Keratinocyte (primary cell): ENCODE measurements around the gene ZNF511. TPM values are rescaled to one million over a fixed set of nuclear protein-coding genes. Genes with fewer than 3 reads are reported as not detected.

Experiments
- DNase-seq: peaks from one replicate; pipeline ENCODE4 v3.0.0-alpha.2; 2011; ENCODE audit warnings: low read depth, missing footprints, low spot score
- FAIRE-seq: peaks from 2 replicates; lab custom pipeline; 2011; peaks lifted over from hg19 to GRCh38; lab: Jason Lieb, UNC
- H2AFZ ChIP-seq: 2 replicates; pipeline ENCODE4 v1.6.0; 2012; ENCODE audit warnings: low read length, control low read depth, inconsistent platforms; ENCODE audit not compliant: control insufficient read depth
- H3K27ac ChIP-seq: 2 replicates; pipeline ENCODE4 v1.5.1; 2011; ENCODE audit warnings: low read length; ENCODE audit not compliant: control insufficient read depth, insufficient read depth
- H3K27me3 ChIP-seq: 3 replicates; pipeline ENCODE4 v1.6.0; 2011; ENCODE audit warnings: low read length; ENCODE audit not compliant: control insufficient read depth, insufficient read depth; ENCODE audit errors: extremely low read depth
- H3K36me3 ChIP-seq, 2 experiments: 2 replicates in 1 of 2; 3 replicates in 1 of 2; pipeline ENCODE4 v1.5.1; 2011; ENCODE audit warnings: low read length in 2 of 2, mild to moderate bottlenecking in 1 of 2; ENCODE audit not compliant: control insufficient read depth in 2 of 2, insufficient read depth in 2 of 2; ENCODE audit errors: extremely low read depth in 1 of 2
- H3K4me1 ChIP-seq: 3 replicates; pipeline ENCODE4 v1.5.1; 2011; ENCODE audit warnings: low read length; ENCODE audit not compliant: control insufficient read depth, insufficient read depth; ENCODE audit errors: extremely low read depth
- H3K4me2 ChIP-seq: 3 replicates; pipeline ENCODE4 v1.6.0; 2011; ENCODE audit warnings: low read depth, low read length; ENCODE audit not compliant: control insufficient read depth, insufficient read depth; ENCODE audit errors: extremely low read depth
- H3K4me3 ChIP-seq, 3 experiments: fragments of 200-600 bp in 1 of 3; sonication (generic) in 1 of 3; 2 replicates in 2 of 3; 3 replicates in 1 of 3; pipeline ENCODE4 v1.5.1; 2011 to 2016; ENCODE audit warnings: low read length in 3 of 3, mild to moderate bottlenecking in 3 of 3, control low read depth in 2 of 3, inconsistent platforms in 1 of 3, low read depth in 1 of 3, mixed read lengths in 1 of 3, mixed run types in 1 of 3, moderate library complexity in 1 of 3; ENCODE audit not compliant: control insufficient read depth in 2 of 3, insufficient read depth in 2 of 3; ENCODE audit errors: extremely low read depth in 1 of 3
- H3K79me2 ChIP-seq: 2 replicates; pipeline ENCODE4 v1.6.0; 2012; ENCODE audit warnings: low read length; ENCODE audit not compliant: control insufficient read depth, insufficient read depth
- H3K9ac ChIP-seq: 3 replicates; pipeline ENCODE4 v1.6.0; 2011; ENCODE audit warnings: low read length; ENCODE audit not compliant: control insufficient read depth, insufficient read depth; ENCODE audit errors: extremely low read depth
- H3K9me1 ChIP-seq: 3 replicates; pipeline ENCODE4 v1.6.0; 2011; ENCODE audit warnings: low read length; ENCODE audit not compliant: control insufficient read depth, insufficient read depth; ENCODE audit errors: extremely low read depth
- H3K9me3 ChIP-seq: 2 replicates; pipeline ENCODE4 v1.5.1; 2012; ENCODE audit warnings: low read depth, low read length; ENCODE audit not compliant: control insufficient read depth
- H4K20me1 ChIP-seq: 3 replicates; pipeline ENCODE4 v1.6.0; 2011; ENCODE audit warnings: low read length; ENCODE audit not compliant: control insufficient read depth, insufficient read depth; ENCODE audit errors: extremely low read depth
- CTCF ChIP-seq, 3 experiments: IDR thresholded peaks in 1 of 3; conservative IDR thresholded peaks in 1 of 3; optimal IDR thresholded peaks in 1 of 3; 2 replicates in 2 of 3; 3 replicates in 1 of 3; pipeline versions ENCODE3 to v1.5.1; 2011; ENCODE audit warnings: low read length in 3 of 3, mild to moderate bottlenecking in 3 of 3, moderate library complexity in 2 of 3, control low read depth in 1 of 3, inconsistent platforms in 1 of 3; ENCODE audit not compliant: insufficient read depth in 2 of 3; ENCODE audit errors: extremely low read depth in 1 of 3
- EZH2 ChIP-seq: IDR thresholded peaks from one replicate; pipeline ENCODE4 v1.6.1; 2012; ENCODE audit warnings: inconsistent platforms, mild to moderate bottlenecking, low read length, moderate library complexity
- dilution Hi-C: fragments of 300-500 bp; cut with MboI; formaldehyde crosslinking; loops from one replicate; pipeline ENCODE4 v1.7.0; 2020; ENCODE audit warnings: low sequenced_read_pairs; ENCODE audit not compliant: extremely low pct_ligation_motif_present
- polyA plus RNA-seq, 5 experiments: library from polyadenylated mRNA; depleted of rRNA in 3 of 5; stranded (reverse) in 3 of 5; stranded (forward) in 1 of 5; unstranded in 1 of 5; fragments of >200 nt; gene quantifications; 1 replicate in 1 of 5; 2 replicates in 3 of 5; 3 replicates in 1 of 5; pipeline versions ENCODE4 v1.2.1 to v1.2.3, GENCODE V29; 2011 to 2012; ENCODE audit warnings: missing spikeins in 2 of 5, low read depth in 1 of 5, low replicate concordance in 1 of 5

ZNF511 gene
- polyA plus RNA-seq, 1 donor (not counting 4 experiments of a cell fraction or from before 2014, with no cell fraction given) = 20.2 TPM

- H3K4me3 ChIP-seq = peak overlapping the region in 2 of 3 experiments; percentile 49 to 62
- peaks cover 68% of the 10 kb centered on the region for H3K27me3 ChIP-seq
- H3K9ac ChIP-seq = peak overlapping the region; percentile 22
- H3K79me2 ChIP-seq = no peaks in the 10 kb centered on the region
- peak overlapping the region; percentile 46 for H2AFZ ChIP-seq
- dilution Hi-C loops = no loop called here
- DNase-seq = peak; percentile 36
- TF ChIP-seq EZH2 (no peak), CTCF (optimal IDR thresholded peaks at IDR 0.05 in 1 of 3, IDR thresholded peaks at IDR 0.05 in 1 of 3, conservative IDR thresholded peaks at IDR 0.05 in 1 of 3; ENCODE audit: extremely low read depth in 1 of 3, insufficient read depth in 2 of 3, low read length in 3 of 3) (peak; percentile 81 to 95 (median 85))
- peak; percentile 36 for FAIRE-seq
- no peaks in the 10 kb centered on the region for H3K36me3 ChIP-seq
- peaks cover 8% of the 10 kb centered on the region for H3K4me1 ChIP-seq
- peak overlapping the region; percentile 83 for H3K4me2 ChIP-seq
- no peaks in the 10 kb centered on the region for H4K20me1 ChIP-seq
- no peaks in the 10 kb centered on the region for H3K9me1 ChIP-seq
- H3K9me3 ChIP-seq = no peaks in the 10 kb centered on the region
- no peak overlapping the region for H3K27ac ChIP-seq
Measured at GRCh38 chr10:133329491-133330202, 20.9 kb downstream of the ZNF511 start.

- TF ChIP-seq CTCF (optimal IDR thresholded peaks at IDR 0.05 in 1 of 3, IDR thresholded peaks at IDR 0.05 in 1 of 3, conservative IDR thresholded peaks at IDR 0.05 in 1 of 3; ENCODE audit: extremely low read depth in 1 of 3, insufficient read depth in 2 of 3, low read length in 3 of 3) = no peak
- no peaks in the 10 kb centered on the region for H3K36me3 ChIP-seq
- DNase-seq (no peak), FAIRE-seq (no peak)
- H4K20me1 ChIP-seq = no peaks in the 10 kb centered on the region
- peaks cover 67% of the 10 kb centered on the region for H3K27me3 ChIP-seq
- dilution Hi-C loops = no loop called here
- no peaks in the 10 kb centered on the region for H3K9me1 ChIP-seq
- H3K9me3 ChIP-seq = no peaks in the 10 kb centered on the region
- H3K4me3 ChIP-seq = no peak overlapping the region
- no peak overlapping the region for H2AFZ ChIP-seq
- no peak overlapping the region for H3K4me2 ChIP-seq
- H3K79me2 ChIP-seq = no peaks in the 10 kb centered on the region
- H3K27ac ChIP-seq = no peak overlapping the region
- peaks cover 6% of the 10 kb centered on the region for H3K4me1 ChIP-seq
- H3K9ac ChIP-seq = no peak overlapping the region
Measured at GRCh38 chr10:133332936-133333699, 24.4 kb downstream of the ZNF511 start.
